Pulmonary artery endothelial cell (primary cell): Measurements from ENCODE around the gene IDS. TPM values are rescaled to one million over a fixed set of nuclear protein-coding genes. Genes with fewer than 3 reads are reported as not detected.
"Not testable (repeated sequence)": the region's sequence is repeated elsewhere in the genome, so short reads cannot be mapped to it uniquely, and the experiment has no call there.

Source experiments
- DNase-seq: peaks from one replicate; pipeline ENCODE4 v3.0.0-alpha.2; 2011; ENCODE audit warnings: low read depth, low spot score
- total RNA-seq: library from RNA; depleted of rRNA; stranded (reverse); fragments of >200 nt; gene quantifications from 2 replicates; pipeline ENCODE4 v1.2.3, GENCODE V29; 2014

Gene IDS
- total RNA-seq, 1 donor from 2014 or later = 35.3 TPM

DNA sequence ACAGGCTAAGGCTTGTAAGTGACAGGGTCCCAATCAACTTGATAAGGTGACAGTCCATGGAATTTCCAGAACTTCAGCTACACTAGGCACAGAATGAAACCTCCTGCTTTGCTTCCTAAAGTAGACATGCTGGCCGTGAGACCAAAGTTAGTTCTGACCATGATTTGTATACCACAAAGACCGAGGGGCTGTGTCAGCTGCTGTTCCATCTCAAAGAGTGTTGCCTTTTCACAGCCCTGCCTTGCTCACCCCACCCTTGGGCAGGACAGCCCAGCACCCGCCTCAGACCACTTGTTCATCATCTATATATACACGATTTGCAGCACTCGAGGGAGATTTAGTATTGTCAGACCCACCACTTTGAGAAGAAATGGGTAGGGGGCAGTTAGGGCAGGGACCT is 5.3 kb downstream of the IDS start:
- no peak for DNase-seq

DNA sequence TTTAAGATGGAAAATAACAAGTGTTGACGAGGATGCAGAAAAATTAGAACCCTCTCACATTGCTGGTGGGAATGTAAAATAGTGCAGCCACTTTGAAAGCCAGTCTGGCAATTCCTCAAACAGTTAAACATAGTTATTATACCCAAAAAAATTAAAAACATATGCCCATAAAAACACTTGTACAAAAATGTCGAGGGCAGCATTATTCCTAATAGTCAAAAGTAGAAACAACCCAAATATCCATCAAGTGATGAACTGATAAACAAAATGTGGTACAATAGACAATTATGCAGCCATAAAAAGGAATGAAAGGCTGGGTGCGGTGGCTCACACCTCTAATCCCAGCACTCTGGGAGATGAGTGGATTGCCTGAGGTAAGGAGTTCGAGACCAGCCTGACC is 6.3 kb downstream of the IDS start:
- DNase-seq = no peak

DNA sequence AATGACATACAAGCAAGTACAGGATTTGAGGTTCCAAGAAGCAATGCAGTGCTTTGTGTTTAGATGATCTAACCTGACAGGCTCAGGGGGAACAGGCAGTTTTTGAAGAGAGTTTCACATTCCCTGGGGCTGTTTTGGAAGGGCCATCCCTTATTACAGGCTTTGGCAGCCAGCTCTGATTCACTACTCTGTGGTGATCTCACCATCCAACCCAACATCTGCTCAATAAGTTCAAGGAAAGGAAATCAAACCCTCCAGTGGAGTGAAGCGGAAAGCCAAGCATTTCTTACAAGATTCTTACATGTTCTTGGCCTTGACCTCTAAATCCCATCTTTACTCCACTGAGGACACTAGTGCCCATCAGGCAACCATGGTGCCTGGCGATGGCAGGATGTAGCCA is 7.5 kb downstream of the IDS start:
- no peak for DNase-seq

DNA sequence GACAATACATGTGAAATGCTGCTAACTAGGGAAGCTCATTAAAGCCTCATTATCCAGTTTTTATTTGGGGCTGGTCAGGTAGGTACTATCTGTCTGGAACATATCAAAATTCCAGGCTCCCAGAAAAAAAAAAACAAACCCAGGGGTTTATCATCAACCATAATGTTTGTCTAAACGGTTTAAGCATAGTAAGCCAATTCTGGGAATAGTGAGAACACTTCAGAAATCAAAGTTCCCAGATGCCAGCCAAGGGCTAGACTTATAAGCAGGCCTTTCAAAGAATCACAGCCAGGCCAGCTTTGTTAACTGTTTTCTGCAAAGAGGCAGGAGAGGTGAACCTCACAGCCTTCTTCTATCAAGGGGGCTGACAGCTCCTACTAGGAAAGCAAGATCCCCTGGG is 8.1 kb downstream of the IDS start:
- no peak for DNase-seq

DNA sequence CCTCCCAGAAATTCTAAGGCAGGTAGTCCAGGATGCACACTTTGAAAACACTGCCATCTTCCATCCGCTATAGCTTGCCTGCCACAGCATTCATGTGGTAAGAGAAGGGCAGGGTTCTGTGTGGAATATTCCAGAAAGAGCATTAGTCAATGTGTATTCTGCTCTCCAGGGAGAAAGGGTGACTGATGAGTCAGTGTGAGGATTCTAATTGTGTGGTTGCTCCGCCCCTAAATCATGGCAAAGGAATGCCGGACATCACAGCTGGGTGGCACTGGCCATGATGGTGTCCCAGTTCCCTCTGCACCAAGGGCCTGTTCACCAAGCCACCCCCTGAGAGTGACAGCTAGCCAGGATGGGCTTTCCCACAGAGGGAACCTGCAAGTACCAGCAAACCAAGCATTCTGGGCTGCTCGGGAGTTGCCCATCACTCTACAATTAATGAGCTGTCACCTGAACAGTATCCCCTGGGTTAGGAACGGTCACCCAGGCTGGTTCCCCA is 9.5 kb downstream of the IDS start:
- peak; percentile 27 for DNase-seq

DNA sequence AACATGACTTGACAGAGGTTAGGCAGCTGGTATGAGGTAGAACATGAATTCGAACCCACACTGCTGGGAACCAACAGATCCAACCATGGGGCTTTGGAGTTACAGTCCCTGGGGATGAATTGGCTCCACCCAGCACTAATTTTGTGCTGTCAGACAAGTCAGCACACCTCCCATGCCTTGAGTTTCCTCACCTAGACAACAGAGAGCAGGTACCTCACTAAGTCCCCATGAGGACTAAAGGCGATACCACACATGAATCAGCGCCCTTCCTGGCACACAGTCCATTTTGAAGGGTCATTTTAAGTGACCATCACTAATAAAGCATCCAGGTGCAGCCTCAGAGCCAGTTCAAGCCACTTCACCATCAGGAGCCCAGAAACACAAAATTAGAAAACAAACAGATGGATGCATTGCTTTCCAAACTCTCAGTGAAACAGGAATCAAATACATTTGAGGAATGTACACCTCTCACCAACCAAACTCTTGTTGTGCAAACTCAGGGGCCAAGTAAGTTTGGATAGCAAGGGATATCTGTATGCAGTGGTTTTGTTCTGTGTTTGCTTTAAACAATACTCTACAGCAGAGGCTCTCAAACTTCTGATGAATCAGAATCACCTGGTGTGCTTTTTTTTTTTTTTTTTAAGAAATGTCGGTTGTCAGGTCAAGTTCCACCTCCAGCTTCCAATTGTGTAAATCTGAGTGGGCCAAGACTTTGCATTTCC is 10.1 kb downstream of the IDS start:
- no peak for DNase-seq

DNA sequence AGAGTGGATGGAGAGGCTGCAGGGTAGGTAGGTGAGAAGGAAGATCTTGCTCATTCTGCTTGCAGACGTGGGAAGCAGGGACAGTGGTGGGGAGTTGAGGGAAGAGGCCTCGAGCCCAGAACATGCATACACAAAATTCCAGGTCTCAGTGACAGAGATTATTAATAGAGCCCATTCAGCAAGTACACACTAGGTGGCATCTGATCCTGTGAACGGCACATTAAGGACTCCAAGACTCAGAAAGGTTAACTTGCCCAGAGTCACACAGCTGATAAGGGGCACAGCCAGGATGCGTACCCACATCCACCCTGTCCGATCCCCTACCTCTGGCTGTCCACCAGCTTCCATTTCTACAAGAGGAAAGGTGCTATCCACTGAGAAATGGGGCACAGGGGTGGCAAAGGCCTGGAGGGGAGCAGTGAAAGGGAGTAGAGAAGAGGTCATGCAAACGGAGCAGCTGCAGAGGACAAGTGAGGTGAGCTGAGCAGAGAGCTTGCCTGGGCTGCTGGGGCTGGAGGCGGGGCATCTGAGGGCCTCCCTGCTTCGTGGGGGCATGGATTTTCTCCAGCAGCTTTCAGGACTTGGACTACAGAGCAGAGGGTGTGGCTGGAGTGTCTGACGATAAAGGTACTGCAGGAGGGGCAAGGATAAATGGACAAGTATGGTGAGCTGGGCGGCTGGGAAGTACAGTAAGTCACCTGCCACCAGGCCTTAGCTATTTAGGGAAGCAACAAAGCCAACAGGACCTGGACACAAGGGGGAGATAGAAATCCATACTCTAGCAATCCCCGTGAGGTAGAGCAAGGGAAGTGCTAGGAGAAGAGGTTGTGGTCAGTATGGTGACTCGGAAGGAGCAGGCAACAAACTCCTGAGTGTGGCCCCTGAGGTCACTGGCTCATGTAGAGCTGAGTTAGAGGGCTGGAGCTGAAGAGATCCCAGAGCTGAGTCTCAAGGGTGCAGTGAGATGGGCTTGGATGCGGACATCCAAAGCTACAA is 11.2 kb downstream of the IDS start:
- DNase-seq = no peak

DNA sequence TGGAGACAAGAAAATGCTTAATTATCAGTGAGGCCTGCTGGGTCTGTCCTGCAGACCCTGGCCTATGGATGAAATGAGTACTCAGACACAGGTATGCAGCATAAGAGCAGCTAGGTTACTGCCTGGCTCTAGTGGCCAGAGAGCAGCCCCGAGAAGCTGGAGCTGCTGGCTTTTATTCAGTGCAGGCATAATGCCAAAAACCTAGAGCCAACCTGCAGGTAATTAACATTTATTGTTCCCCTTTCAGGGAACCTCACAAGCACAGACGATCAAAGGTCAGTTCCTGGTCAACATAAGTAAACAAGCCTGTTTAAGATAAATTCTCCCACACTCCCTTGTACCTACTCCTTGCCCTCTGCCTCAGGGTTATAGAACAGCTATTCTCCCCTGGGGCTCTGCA is 13.3 kb downstream of the IDS start:
- DNase-seq = no peak

DNA sequence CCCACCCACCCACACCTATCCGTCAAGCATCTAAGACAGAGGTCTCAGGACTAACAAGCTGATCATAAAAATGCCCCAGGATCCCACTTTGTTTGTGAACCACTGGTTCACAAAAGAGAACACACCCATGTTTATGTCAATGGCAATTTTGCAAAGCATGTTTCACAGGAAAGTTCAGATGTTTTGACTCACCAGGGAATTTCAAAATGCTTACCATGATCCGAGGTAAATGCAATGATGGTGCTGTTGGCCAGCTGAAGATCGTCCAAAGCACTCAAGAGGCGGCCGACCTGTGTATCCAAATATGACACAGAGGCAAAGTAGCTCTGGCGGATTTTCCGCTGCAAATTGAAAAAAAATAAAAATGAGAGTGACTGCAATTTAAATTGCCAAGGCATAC is 15.0 kb downstream of the IDS start:
- DNase-seq = no peak

DNA sequence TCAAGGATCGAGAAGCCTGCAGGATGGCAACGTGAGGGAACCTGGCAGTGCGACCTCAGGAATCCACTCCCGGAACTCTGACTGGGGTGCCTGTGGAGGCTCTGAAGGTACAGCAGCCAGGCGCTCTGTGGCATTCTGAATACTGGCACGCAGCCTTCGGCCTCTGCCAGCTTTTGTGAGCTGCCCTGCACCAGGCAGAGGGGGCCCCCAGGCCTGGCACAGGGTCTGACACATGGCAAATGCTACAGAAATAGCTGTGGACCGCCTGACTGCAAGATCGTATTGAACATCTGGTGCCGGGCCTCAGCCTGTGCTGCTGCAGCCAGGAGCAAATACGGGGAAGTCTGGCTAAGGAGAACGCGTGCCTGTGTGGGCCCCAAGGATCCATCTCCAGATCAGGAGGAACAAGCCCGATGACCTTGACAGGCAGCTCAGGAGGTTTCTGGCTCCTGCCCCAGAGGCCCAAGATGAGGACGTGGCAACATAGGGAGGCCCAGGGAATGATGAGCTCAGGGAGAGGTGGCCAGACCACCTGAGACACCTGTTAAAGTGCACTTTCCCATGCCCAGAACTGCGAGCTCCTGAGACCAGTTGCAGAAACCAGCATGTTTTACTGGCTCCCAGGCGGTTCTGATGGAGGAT is 16.6 kb downstream of the IDS start:
- not testable (repeated sequence) for DNase-seq

DNA sequence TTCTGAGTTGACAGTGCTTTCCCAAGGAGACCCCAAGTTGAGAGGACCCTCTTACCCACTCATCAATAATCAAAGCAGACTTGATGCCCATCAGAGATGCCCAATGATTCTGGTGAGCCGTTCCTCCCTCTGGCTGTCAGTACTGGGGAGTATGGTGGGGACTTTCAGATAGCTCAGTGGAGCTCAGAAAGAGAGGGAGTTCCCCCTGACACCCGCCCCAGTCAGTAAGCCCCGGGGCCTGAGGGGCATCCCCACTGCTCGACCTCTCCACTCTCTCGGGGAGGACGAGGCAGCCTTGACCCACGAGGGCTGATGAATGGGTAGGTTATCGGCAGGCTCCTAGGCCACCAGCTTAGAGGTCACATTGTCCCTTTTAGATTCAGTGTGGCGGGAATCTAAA is 17.1 kb downstream of the IDS start:
- not testable (repeated sequence) for DNase-seq

DNA sequence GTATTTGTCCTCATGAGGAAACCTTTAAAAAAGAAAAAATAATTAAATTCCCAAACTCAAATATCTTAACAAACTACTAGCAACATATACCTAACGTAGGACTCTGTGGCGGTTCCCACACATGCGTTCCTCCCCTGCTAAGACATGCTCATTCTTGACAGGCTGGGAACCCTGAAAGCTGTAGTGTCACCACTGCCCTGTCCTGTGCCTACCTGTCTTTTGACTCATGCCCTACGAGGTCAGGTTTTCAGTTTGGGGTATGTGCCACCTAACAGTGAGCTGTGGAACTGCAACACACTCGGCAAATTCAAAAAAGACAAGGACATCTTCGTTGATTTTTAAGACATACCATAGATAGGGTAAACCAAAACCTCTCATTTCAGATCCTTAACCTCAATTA is 17.8 kb downstream of the IDS start:
- no peak for DNase-seq

DNA sequence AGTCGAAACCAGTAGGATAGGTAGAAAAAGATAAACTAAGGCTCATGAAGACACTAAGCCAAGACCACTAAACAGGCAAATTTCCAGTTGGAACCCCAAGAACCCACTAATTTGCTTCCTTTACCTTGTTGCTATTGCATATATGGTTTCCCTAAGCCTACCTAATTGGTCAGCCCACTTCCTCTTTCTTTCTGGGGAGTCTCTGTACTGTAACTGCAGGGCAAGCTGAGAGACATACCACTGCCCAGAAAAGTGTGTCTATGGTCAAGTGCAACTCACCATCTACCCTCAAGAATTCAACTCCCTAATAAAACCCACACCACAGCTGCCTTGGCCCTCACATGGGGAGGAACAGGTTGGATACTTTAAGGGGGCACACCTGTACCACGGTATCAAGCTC is 28.6 kb downstream of the IDS start:
- no peak for DNase-seq

DNA sequence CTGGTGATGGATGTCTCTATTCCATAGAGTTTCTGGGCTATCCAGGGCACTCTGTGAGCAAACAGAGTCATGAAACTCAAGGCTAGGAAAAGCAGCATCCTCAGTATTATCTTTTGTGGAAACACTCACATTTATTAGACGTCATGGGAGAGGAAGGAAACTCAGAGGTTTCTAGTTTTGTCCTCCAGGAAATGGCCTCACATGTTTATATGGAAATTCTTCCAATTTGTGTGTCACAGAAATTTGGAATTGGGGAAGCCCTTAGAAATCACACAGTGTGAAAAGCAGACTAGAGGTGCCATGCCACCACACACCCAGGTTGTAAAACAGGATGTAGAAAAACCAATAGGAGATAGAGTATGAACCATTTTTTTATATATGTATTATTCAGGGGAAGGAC is 31.1 kb downstream of the IDS start:
- no peak for DNase-seq

DNA sequence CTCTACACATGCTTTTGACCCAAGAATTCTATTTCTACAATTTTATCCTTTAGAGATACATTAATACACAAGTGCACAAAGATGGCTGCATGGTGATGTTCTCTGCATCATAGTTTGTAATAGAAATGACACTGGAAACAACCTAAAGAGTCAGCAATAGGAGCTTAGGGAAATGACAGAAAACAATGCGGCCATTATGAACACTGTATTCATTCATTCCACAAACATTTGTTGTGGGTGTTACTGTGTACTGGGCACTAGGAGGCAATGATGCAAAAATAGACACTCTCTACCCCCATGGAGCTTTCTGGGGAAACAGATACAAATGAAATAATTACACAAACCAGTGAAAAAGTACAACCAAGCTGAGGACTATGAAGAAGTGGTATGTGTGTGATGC is 32.0 kb downstream of the IDS start:
- no peak for DNase-seq

DNA sequence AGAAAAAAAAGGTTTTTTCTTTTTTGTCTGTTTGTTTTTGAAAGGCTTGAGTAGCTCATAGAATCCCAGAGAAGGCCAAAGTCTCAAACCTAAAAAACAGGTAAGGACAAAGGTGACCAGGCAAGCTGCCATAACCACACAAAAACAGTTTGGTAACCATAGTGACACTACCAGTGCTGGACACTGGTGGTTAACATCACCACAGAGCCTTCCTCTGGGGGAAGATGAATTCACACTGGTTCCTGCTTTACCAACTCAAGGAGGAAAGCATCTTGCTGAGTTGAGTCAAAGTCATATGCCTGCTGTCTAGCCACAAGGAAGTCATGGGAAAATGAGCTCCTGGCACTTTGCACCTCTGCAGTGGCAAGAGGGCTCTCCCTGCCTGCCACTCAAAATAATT is 32.5 kb downstream of the IDS start:
- DNase-seq = no peak

DNA sequence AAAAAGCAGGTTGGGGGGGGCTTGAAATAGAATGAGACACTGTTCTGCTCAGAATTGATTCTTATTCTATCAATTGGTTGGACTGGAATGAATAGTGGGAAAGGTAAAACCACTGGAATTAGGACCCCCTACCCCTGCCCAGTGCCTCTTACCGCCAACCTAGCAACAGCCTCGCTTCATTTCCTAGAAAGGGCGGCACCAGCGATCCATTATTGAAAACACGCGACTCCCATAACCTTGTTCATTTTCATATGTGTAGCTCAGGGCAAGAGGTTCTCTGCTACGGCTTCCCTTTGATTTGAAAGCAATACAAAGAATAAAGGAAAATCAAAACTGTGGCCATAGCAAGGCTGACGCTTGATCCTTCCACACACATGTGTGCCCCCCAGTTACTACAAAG is 33.7 kb downstream of the IDS start:
- DNase-seq = no peak

DNA sequence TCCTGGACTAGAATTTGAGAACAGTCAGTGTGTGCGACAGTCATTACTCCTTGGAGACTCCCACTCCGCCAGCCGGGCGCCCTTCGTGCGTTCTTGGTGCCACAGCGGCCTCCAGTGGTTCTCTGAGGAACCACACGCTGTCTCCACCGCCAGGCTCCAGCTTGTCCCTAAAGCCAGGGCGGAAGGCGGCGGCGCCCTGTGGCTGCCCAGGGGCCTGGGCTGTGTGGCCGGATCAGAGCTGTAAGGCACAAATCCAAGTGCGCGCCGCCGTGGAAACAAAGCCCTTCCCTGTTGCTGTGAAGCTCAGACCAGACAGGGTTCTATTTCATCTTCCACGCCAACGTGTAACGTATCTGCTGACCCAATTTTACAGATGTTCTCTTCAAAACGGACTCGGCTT is 34.2 kb downstream of the IDS start:
- DNase-seq = no peak

DNA sequence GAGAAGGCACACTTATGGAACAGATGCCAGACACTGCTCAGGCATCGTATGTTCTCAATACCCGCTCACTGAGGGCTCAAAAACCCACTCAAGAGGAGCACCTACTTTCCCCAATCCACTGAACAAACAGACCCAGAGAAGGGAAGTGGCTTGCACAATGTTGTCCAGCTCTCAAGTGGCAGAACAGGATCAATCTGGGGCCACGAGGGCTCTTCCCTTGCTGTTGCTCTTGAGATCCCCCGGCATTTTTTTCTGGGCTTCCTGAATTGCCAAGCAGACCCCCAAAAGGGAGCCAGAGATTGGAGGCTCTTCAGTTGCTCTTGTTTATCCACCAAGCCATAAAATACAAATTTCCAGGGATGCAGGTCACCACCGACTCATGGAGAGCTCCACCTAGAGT is 35.7 kb downstream of the IDS start:
- no peak for DNase-seq

DNA sequence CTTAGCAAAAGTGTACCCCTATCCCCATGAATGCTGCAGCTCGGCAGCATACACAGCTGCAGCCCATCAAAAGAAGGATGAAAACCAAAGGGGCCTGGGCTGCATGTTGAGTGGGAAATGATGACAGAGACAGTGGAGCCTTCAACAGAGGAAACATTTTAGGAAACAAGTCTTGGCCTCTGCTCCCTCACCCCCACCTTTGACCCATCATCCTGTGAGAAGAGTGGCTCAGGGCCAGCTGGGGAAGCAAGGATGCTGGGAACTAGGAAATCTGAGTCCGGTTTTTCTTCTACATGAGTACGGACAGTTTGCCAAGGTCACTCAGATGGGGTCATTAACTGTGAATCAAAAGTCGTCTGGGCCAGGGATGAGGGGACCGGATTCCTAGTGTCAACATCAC is 37.2 kb downstream of the IDS start:
- DNase-seq = no peak

DNA sequence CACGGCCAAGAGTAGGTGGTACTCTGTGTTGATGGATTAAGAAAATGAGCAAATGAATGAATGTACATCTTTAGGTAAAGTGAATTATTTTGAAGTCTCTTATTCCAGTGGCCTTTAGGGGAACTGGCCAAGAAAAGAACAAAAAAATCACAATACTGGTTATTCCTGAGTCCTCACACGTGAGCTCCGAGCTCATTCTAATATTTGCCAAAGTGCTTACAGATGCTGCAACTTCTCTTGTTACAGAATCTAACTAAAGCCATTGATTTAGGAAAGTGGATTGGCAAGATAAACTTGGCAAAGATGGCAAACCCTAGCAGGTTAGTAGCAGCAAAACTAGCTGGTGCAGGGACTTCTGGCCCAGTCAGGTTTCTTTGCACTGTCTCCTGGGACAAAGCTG is 37.6 kb downstream of the IDS start:
- DNase-seq = no peak

DNA sequence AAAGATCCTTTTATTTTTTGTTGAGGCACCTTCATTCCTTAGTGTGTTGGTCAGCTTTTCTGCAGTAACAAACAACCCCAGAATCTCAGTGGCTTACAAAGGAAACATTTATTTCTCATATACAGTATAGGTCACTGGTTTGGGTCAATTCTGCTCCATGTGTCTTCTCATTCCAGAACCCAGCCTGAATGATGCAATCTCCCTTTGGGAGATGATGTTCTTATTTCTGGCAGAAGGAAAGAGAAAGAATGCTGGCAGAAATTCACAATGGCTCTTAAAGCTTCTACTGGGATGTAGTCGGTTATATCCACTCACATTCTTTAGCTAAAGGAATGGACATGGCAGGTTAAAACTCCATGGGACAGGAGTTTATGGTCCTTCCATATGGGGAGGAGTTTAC is 42.3 kb downstream of the IDS start:
- DNase-seq = no peak
